Measurements from ENCODE around the gene CYB5R3.

The CYB5R3 gene

DNA sequence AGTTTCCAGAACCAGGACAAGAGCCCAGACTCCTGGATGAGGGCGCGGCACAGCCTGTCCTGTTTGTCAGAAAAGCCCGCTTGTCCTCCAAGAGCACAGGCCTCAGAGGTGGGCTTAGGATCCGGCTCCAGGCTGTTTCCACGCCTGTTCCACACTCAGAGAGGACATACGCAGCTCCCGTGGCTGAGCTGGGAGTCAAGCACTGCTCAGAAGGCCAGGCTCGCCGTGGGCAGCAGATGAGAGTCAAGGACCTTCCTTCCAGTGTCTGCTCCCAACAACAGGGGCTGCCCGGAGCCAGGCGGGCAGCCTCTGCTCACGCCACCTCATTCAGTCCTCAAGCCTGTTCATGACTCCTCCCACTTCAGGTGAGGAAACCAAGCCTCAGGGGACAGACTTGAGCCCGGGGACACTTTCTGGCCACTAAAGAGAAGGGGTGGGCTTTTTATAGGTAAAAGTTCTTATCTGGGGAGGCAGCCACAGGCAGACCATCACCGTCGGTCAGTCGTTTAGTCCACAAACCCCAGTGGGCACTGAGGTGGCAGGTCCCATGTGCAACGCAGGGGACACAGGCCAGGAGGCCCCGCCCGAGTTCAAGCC is 3.8 kb downstream of the CYB5R3 start:
- DNase-seq (ENCODE audit: low spot score), result no peak

DNA sequence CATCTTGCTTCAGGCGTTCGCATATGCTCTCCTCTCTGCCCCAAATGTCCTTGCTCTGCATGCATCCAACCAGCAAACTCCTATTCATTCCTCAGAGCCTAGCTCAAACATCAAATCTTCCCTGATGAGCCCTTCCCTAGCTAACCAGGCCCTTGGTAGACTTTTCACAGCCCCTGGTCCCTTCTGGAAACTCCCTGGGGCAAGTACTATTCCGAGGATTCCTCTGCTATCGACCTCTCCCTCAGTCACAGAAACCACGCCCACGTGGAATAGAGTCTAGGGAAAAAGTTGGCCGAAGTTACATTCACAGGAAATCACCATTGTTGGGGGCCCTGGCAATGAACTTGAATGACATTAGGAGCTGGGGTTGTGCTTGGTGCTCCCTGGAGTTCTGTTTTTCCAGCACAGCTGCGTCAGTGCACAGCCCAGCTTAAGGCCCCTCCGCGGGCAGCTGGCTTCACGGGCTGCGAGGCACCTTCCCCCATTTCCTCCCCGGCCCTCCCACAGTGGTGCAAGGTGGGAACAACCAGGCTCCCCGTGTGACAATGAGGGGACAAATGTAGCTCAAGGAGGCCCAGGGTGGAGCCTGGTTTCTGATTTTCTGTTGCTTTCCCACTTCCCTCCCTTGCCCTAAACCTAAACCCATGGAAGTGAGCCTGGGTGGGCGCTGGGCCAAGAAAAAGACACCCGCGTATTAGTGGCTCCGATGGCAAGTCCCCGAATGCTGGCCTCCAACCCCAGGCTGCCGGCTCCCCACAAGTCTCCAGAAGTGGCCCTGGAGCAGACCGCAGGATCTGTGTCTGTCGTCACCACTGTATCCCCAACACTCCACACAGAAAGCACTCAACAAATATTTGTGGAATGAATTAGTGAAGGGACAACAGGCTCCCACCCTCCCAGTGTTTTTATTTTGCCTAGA is 4.5 kb downstream of the CYB5R3 start:
- no peak for DNase-seq (ENCODE audit: low spot score)

DNA sequence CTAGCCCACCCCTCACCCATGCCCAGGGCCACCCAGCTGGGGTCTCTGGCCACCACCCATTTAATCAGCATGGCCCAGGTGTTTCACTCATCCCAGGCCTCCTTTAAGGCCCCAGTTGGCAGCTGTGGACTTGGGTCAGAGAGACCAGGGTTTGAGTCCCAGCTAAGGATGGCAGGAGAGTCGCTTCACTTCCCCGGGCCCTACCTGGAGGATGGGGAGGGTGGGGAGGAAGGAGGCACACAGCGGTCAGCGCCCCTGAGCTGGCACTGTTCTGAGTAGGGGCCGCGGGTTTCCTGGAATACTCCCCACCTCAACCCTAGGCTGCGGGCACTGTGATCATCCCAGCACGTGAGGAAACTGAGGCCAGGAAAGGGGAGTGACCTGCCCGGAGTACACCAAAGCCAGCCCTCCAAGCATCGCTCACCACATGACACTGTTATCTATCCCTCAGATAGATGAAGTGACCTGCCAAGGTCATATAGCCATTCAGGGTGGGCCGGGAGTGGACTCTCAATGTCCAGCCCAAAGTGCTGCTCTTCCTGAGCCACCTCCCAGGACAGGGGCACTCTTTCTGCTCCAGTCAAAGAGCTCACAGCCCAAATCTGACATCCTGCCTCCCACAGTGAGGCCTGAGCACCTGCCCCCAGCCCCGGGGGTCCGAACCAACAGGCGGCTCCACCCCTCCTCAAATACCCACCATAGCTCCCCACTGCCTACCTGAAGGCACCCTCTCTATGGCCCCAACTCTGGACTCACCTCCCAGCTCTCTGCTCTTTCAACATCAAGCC is 5.4 kb downstream of the CYB5R3 start:
- no peak for DNase-seq (ENCODE audit: low spot score)

DNA sequence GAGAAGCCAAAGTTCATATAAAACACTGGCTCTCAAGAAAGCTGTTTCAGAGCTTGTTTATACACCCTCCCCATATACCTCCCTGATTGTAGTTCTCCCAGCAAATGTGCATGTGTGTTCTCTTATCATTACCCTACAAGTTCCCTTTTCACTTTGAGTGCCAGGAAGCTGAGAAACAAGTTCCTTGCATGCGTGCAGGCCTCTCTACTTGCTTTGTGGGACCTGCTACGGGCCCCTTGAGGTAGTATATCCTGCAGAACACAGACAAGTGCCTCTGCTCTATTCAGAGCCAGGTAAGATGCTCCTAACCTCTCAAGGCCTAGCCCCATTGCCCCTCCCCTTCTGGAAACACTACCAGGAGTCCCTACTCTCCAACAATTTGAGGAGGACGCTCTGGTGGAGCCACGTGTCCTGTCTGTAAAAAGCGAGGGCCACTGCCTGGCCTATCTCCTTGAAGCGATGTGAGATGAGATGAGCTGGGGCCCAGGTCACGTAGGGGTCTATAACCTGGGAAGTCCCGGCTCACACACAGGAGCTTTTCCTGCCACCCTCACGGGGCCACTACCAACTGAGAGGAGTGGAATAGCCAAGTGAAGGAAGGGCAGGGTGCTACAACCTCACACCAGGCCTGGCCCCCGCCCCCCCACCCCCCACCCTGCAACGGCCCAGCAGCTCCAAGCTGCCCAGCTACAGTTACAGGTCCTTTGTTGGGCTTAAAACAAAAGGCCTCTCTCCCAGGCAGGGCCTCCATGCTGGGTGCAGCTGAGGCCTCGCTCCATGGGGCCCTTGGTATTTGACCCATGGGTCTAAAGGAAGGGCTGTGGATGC is 6.2 kb downstream of the CYB5R3 start:
- no peak for DNase-seq (ENCODE audit: low spot score)

DNA sequence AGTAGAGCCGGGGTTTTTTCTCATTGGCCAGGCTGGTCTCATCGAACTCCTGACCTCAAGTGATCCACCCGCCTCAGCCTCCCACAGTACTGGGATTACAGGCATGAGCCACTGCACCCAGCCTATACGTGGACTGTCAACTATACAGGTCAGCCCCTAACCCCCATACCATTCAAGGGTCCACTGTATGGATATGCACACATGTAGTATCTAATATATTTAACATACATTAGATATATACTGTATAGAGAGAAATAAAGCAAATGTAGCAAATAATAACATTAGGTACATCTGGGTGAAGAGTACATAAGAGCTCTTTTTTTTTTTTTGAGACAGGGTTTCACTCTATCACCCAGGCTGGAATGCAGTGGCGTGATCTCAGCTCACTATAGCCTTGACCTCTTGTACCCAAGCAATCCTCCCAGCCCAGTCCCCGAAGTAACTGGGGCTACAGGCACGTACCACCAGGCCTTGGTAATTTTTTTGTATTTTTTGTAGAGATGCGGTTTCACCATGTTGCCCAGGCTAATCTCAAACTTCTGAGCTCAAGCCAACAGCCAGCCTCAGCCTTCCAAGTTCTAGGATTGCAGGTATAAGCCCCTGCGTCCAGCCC is 7.3 kb downstream of the CYB5R3 start:
- DNase-seq (ENCODE audit: low spot score), result no peak

DNA sequence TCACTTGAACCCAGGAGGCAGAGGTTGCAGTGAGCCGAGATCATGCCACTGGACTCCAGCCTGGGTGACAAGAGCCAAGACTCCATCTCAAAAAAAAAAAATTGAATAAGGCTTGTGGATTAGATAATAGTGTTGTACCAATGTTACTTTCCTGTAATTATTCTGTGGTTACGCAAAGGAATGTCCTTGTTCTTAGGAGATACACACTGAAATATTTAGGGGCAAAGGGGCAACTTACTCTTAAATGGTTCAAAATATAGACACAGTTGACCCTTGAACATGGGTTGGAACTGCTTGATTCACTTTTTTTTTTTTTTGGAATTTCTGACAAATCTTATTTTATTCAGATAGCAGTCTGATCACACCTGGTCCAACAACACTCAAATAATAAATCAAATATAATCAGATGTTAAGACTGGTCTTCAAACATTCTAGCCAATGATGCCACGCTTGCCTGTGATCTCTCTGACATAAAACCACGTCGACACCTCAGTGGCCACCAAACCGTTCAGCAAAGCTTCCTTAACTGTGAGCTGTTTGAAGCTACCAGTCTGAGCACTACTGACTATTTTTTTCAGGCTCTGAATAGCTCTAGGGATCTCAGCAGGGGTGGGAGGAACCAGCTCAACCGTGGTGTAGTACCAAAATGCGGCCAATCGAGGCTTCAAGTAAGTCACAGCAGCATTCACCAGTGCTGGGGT is 9.5 kb downstream of the CYB5R3 start:
- no peak for DNase-seq (ENCODE audit: low spot score)

DNA sequence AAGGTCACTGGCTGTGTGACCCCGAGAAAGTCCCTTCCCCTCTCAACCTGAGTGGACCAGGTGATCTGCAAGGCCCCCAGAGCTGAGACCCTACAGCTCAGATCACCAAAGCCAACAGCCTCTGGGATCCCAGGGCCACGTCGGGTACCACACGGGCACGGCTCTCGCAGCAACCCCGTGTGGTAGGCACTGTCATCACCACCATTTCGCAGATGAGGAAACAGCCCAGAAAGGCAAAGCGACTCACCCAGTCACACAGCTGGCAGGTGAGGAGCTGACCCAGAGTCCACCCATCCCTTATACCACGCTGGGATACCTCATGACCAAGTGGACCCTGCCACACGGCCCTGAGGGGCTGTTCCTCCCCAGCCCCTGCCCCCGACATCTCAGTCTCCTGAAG is 11.6 kb downstream of the CYB5R3 start:
- DNase-seq (ENCODE audit: low spot score), result no peak

DNA sequence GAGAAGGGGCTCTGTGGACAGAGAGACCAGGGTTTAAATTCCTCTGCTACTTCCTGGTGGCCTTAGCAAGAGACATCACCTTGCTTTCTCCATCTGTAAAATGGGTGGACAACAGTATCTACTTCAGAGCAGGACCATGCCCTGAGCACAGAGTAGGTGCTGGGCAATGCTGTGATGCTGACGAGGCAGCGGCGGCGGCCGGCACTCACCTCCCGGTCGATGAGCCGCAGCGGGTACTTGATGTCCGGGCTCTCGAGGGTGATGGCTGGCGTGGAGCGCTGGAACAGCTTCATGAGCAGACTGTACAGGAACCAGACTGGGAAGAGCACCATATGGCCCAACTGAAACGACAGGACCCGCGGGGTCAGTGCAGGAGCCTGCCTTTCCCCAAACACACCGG is 12.7 kb downstream of the CYB5R3 start:
- no peak for DNase-seq (ENCODE audit: low spot score)

DNA sequence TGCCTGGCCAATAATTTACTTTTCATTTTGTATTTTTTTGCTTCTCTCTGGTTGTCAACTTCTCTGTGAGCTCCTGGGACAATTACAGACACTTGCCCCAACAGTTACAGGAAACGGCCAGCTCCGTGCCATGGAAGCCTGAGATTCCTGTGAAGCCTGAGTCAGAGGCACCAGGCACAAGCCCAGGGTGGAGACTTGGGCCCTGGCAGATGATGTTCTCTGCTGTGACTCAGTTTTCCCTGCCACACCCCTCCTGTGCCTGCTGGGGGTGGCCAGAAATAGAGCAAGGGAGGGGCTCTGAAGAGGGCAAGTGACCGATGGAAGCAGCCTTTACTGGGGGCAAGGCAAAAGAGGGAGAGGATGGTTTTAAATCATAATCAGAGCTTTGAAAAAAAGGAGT is 13.7 kb downstream of the CYB5R3 start:
- no peak for DNase-seq (ENCODE audit: low spot score)

DNA sequence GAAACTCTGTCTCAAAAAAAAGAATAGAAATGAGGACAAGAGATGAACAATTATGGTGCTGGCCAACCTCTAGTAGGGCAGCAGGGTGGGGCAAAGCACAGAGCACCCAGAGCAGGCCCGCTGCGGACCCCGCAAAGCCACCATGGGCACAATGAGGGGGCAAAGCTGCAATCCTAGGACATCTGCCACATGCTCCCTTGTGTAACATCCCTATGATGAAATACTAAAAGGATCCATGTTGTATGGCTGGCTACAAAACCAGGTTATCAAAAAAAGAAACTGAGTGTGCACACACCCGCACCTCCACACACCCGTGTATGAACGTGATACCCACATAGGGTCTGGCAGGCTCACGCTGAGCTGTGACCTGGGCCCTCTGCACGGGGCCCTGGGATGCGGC is 16.2 kb downstream of the CYB5R3 start:
- DNase-seq (ENCODE audit: low spot score), result no peak

DNA sequence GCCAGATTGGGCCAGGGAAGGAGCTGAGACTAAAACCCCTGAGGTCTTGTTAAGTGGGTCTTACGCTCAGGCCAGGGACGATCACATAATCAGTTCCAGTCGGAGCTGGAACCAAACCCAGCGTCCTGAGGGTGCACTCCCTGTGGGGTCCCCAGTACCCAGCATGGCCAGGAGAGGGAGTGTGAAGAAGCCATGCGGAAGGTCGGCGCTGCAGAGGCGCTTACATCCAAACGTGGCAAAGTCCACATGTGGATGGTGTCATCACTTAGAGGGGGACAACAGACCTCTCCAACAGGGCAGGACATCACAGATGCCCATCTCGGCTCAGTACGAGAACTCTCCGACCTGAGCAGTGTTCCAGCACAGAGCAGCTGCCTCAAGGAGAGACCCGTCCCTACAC is 17.1 kb downstream of the CYB5R3 start:
- DNase-seq (ENCODE audit: low spot score), result no peak

DNA sequence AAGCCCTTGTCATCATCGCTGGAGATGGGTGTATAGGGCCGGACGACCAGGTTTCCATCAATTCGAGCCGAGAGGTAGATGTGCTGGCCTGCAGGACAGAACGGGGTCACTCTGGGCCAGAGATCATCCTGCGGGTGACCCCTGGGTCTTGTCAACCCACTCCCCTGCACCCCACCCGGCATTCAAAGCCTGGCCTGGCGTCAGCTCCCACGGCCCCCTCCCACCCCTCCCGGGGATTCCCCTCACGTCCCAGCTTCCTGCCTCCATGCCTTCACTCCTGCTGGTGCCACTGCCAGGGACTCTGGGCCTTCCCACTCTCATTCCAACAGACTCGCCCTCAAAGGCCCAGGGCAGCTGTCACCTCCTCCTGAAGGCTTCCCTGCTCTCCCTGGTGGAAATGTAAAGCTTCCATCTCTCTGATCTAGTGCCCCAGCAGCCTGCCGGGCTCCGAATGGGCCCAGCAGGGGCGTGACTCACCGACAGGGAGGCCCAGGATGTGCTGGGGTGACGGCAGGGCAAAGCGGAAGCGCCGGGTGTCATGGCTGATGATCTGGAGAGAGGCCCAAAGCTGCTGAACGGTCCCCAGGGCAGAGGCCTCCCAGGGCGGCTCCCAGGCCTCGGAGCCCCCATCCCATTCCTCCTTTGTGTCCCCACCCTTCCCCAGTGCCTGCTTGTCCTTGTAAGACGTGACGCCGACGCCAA is 18.1 kb downstream of the CYB5R3 start:
- no peak for DNase-seq (ENCODE audit: low spot score)

DNA sequence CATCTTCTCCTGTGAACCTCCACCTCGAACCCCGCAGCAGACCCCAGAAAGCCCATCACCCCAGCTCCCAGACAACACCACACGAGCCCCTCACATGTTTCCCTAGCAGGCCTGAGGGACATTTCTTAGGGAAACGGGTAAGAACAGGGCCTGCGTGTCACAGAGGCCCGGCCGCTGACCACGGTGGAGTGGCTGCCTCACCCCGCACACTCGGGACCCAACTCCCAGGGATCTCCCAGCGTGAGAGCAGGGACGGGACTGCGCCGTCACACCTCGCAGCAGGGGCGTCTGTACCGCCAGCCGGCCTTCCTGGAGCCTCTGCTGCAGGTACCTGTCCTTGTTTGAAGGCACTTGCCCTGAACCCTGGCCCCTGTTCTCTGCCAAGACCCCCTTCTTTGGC is 19.0 kb downstream of the CYB5R3 start:
- no peak for DNase-seq (ENCODE audit: low spot score)

DNA sequence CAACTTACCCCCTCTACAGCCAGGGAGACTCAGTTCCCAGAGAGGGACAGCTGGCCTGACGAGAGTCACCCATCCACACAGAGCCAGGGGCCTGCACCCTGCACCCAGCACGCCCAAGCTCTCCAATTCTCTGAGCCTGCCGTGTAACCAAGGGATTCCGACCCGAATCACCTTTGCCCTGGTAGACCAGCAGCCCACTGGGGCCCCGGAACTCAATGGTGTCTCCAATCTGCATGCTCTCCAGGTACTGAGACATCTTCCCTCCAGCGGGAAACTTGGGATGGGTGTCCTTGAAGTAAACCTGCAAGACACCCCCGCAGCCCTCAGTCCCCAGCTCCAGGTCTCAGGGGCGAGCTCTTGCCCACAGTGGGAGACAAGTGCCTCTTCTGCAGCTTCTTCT is 21.2 kb downstream of the CYB5R3 start:
- DNase-seq (ENCODE audit: low spot score), result no peak

DNA sequence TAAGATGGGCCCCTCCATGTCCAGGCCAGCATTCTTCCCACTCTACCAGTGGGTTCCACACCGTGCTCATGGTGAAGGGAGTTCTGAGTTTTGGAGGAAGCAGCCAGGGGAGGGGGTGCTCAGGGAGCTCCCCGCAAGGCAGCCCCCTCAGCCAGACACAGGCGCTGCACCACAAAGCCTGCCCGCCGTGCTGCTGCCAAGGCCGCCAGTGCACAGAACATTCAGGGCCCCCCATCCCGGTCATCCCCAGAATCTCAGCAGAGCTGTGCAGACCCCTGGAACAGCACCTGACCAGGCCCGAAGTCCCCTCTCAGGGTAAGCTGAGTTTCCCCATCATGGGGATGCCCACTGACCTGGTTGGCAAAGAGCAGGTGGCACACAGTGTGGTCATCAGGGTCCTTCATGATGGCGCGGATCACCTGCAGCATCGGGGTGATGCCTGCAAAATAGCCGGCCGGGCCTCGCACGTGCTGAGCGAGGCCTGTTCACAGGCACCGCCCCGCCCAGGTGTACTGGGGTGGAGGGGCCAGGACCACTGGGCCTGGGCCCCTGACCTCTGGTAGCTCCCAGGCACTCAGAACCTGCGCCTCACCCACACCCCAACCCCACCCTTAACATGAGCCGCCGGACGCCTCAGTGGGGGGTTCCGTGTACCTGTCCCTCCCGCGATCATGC is 22.1 kb downstream of the CYB5R3 start:
- no peak for DNase-seq (ENCODE audit: low spot score)

DNA sequence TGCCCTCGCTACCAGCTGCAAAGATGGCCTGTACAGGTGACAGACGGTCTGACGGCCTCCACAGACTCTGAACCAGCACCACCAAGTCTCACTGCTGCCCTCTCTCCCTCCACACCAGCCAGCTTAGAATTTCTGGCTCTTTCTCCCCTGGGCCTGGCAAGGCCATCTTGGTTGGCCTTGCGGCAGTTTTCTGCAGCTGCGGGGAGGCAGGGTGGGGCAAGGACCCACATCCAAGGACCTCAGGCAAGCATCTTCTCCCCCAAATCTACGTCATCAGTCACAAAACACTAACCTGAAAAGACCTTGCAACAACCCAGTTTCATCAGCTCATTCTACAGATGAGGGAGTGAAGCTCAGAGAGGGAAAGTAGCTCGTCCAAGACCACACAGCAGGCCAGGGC is 22.8 kb downstream of the CYB5R3 start:
- no peak for DNase-seq (ENCODE audit: low spot score)

DNA sequence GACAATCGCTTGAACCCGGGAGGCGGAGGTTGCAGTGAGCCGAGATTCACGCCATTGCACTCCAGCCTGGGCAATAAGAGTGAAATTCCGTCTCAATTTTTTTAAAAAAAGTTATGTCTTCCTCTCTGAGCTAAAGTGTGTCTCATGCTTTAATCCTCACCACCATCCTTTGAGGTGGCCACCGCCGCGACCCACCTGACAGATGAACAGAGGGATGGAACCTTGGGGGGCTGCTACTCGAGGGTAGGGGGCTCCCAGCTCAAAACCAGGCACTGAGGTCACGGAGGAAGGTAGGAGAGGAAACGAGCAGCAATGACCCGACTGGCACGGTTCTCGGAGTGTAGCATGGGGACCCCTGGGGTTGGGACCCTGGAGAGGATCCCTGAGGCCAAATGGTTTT is 23.8 kb downstream of the CYB5R3 start:
- no peak for DNase-seq (ENCODE audit: low spot score)

DNA sequence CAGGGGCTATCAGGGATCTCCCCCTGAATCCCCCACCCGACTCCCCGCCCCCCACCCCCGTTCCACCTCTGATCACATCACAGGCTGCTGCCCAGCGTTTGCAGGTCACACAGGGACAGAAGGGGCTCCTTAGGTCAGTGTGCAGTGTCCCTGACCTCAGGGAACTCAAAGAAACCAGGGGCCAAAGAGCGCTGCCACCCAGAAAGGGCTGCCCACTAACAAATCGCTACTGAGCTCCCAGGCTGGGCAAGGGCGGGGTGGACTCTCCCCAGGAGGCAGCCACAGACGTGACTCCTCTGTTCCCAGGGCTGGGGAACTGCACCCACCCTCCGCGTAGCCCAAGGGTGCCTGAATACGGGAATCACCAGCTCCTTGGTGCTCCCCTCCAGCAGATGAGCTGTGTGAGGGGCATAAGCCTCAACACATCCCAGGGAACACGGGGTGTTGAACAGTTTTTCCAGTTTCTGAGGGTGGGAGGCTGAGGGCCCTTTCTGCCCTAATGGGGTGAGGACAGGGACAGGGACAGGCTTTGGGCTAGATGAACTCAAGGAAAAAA is 24.6 kb downstream of the CYB5R3 start:
- DNase-seq (ENCODE audit: low spot score), result no peak

DNA sequence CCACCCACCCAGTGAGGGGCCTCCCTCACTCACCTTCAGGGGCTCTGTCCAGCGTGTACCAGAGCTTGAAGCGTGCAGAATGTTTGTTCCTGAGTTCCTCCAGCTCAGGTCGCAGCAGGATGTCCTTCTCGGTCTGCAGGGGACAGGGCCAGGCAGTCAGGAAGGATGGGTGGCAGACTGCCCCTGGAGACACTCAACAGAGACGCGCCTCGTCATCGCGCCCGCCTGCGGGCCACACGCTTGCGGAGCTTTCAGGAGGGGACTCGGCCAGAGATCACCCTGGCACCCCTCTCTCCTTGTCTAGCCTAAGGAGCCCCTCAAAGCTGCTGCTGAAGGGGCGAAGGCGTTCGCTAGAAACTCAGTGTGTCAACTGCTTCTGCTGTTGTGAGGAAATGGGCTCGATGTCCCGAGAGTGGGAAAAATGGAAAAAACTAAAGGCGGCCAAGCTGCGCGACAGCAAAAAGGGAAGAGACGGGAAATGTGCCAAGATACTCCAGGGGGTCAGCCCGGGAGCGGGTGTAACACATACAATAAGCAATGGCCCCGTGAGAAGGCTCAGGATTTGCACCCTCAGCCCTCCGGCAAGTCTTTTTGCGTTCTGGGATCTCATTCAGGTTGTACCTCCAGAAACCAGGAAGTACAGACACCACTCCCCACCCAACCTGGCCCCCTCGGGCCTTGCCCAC is 25.3 kb downstream of the CYB5R3 start:
- DNase-seq (ENCODE audit: low spot score), result no peak
